Activated CD8-positive, alpha-beta T cell treated with anti-CD3 and anti-CD28 coated beads for 36 hours (primary cell): ENCODE results near the gene PALLD. TPM values are rescaled to one million over a fixed set of nuclear protein-coding genes. Genes with fewer than 3 reads are reported as not detected.

Experiments used
- ATAC-seq: fragments of 200-7000 bp; cut with Tn5 transposase; one replicate; pipeline ENCODE4 v1.10.0; 2021; ENCODE audit warnings: mild to moderate bottlenecking, moderate library complexity
- CTCF ChIA-PET: fragments of 350-600 bp; sonication (Branson Sonifier 250); formaldehyde crosslinking; loops from one replicate; lab custom pipeline; 2021; ENCODE audit warnings: antibody characterized with exemption; lab: Charles Lee
- POLR2A ChIA-PET: fragments of 350-600 bp; sonication (Branson Sonifier 250); formaldehyde crosslinking; loops from one replicate; lab custom pipeline; 2021; ENCODE audit warnings: antibody characterized with exemption; lab: Charles Lee
- DNase-seq: peaks from one replicate; pipeline ENCODE4 v3.0.0-alpha.2; 2020
- H3K27ac Mint-ChIP-seq: one replicate; pipeline ENCODE4 v1.8.0; 2021; ENCODE audit warnings: mild to moderate bottlenecking, mixed read lengths
- H3K27me3 Mint-ChIP-seq: one replicate; pipeline ENCODE4 v1.8.0; 2021; ENCODE audit warnings: mixed read lengths
- H3K36me3 Mint-ChIP-seq: one replicate; pipeline ENCODE4 v1.8.0; 2021; ENCODE audit warnings: low read depth, mixed read lengths
- H3K4me1 Mint-ChIP-seq: one replicate; pipeline ENCODE4 v1.8.0; 2021; ENCODE audit warnings: low read depth, mixed read lengths
- H3K4me3 Mint-ChIP-seq: one replicate; pipeline ENCODE4 v1.8.0; 2021; ENCODE audit warnings: mild to moderate bottlenecking, moderate library complexity, mixed read lengths
- H3K9me3 Mint-ChIP-seq: one replicate; pipeline ENCODE4 v1.8.0; 2021; ENCODE audit warnings: mixed read lengths
- CTCF ChIP-seq: fragments of 200-600 bp; IDR thresholded peaks from one replicate; pipeline ENCODE4 v1.8.0; 2022; ENCODE audit warnings: antibody characterized with exemption, mild to moderate bottlenecking
- intact Hi-C: fragments of 100-400 bp; cut with micrococcal nuclease; formaldehyde crosslinking; loops from one replicate; pipeline ENCODE4 v1.10.0; 2022
- total RNA-seq, 2 experiments: library from RNA; stranded (reverse); gene quantifications; one replicate each; pipeline ENCODE4 v1.2.3, GENCODE V29; 2021

PALLD gene
- total RNA-seq, 2 experiments from 2014 or later = 0.41 to 0.60 TPM

GRCh38 chr4:168677879-168678278, 181.0 kb downstream of the PALLD start:
- intact Hi-C loops = no loop called here
- ChIA-PET POLR2A (no interaction called here), CTCF (no interaction called here)
- H3K4me3 Mint-ChIP-seq = no peak overlapping the region
- H3K36me3 Mint-ChIP-seq = no peaks in the 10 kb centered on the region
- ATAC-seq = no peak
- H3K4me1 Mint-ChIP-seq = no peaks in the 10 kb centered on the region
- H3K27me3 Mint-ChIP-seq = peaks cover 5% of the 10 kb centered on the region
- H3K27ac Mint-ChIP-seq = no peak overlapping the region
- no peak for DNase-seq
- H3K9me3 Mint-ChIP-seq = no peaks in the 10 kb centered on the region
- no peak for TF ChIP-seq CTCF

GRCh38 chr4:168678751-168679366, 182.0 kb downstream of the PALLD start:
- CTCF ChIA-PET = no interaction called here

GRCh38 chr4:168679397-168679796, 182.5 kb downstream of the PALLD start:
- H3K4me1 Mint-ChIP-seq = no peaks in the 10 kb centered on the region
- ATAC-seq (no peak), DNase-seq (no peak)

More at GRCh38 chr4:168678751-168679366, 182.0 kb downstream of the PALLD start:
- H3K27ac Mint-ChIP-seq = no peak overlapping the region
- ATAC-seq (no peak), DNase-seq (no peak)
- intact Hi-C loops = no loop called here
- H3K9me3 Mint-ChIP-seq = no peaks in the 10 kb centered on the region
- H3K27me3 Mint-ChIP-seq = peaks cover 5% of the 10 kb centered on the region
- POLR2A ChIA-PET = no interaction called here
- H3K4me1 Mint-ChIP-seq = no peaks in the 10 kb centered on the region
- H3K4me3 Mint-ChIP-seq = no peak overlapping the region
- no peaks in the 10 kb centered on the region for H3K36me3 Mint-ChIP-seq
- no peak for TF ChIP-seq CTCF

GRCh38 chr4:168679819-168680218, 183.0 kb downstream of the PALLD start:
- peaks cover 5% of the 10 kb centered on the region for H3K27me3 Mint-ChIP-seq
- H3K4me1 Mint-ChIP-seq = no peaks in the 10 kb centered on the region
- H3K27ac Mint-ChIP-seq = no peak overlapping the region
- H3K4me3 Mint-ChIP-seq = no peak overlapping the region
- H3K36me3 Mint-ChIP-seq = no peaks in the 10 kb centered on the region
- TF ChIP-seq CTCF = no peak
- CTCF ChIA-PET = no interaction called here
- no peaks in the 10 kb centered on the region for H3K9me3 Mint-ChIP-seq
- intact Hi-C loops = no loop called here
- DNase-seq (no peak), ATAC-seq (no peak)
- POLR2A ChIA-PET = no interaction called here

More at GRCh38 chr4:168679397-168679796, 182.5 kb downstream of the PALLD start:
- H3K4me3 Mint-ChIP-seq = no peak overlapping the region
- H3K27me3 Mint-ChIP-seq = peaks cover 5% of the 10 kb centered on the region
- intact Hi-C loops = no loop called here
- no peaks in the 10 kb centered on the region for H3K36me3 Mint-ChIP-seq
- POLR2A ChIA-PET = no interaction called here
- TF ChIP-seq CTCF = no peak
- no peak overlapping the region for H3K27ac Mint-ChIP-seq
- CTCF ChIA-PET = no interaction called here
- no peaks in the 10 kb centered on the region for H3K9me3 Mint-ChIP-seq

GRCh38 chr4:168682898-168683500, 186.1 kb downstream of the PALLD start:
- CTCF ChIA-PET = no interaction called here

More at GRCh38 chr4:168682898-168683500, 186.1 kb downstream of the PALLD start:
- Mint-ChIP-seq H3K27ac (no peak overlapping the region), H3K4me3 (no peak overlapping the region), H3K27me3 (peaks cover 3% of the 10 kb centered on the region), H3K4me1 (no peaks in the 10 kb centered on the region), H3K9me3 (no peaks in the 10 kb centered on the region), H3K36me3 (no peaks in the 10 kb centered on the region)
- ATAC-seq = no peak
- POLR2A ChIA-PET = no interaction called here
- TF ChIP-seq CTCF = no peak
- intact Hi-C loops = no loop called here
- DNase-seq = no peak
